ENCODE data around the gene HMGCR.

DNA sequence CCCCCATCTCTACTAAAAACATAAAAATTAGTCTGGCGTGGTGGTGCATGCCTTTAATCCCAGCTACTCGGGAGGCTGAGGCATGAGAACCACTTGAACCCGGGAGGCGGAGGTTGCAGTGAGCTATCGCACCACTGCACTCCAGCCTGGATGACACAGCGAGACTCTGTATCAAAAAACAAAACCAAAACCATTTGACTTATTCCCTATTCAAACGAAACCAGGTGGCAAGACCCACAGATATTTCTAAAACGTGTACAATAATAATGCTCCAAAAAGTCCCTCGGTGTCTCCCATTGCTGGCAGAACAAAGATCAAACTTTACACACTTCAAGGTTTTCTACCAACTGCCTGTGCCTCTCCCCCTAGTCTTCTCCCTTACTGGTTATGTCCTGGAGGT is 29.8 kb downstream of the HMGCR start:
- TF ChIP-seq, protein P1, sequence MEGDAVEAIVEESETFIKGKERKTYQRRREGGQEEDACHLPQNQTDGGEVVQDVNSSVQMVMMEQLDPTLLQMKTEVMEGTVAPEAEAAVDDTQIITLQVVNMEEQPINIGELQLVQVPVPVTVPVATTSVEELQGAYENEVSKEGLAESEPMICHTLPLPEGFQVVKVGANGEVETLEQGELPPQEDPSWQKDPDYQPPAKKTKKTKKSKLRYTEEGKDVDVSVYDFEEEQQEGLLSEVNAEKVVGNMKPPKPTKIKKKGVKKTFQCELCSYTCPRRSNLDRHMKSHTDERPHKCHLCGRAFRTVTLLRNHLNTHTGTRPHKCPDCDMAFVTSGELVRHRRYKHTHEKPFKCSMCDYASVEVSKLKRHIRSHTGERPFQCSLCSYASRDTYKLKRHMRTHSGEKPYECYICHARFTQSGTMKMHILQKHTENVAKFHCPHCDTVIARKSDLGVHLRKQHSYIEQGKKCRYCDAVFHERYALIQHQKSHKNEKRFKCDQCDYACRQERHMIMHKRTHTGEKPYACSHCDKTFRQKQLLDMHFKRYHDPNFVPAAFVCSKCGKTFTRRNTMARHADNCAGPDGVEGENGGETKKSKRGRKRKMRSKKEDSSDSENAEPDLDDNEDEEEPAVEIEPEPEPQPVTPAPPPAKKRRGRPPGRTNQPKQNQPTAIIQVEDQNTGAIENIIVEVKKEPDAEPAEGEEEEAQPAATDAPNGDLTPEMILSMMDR (conservative IDR thresholded peaks at IDR 0.05 in 1 of 2, IDR thresholded peaks at IDR 0.05 in 1 of 2; ENCODE audit: extremely low read depth in 1 of 2, insufficient read depth in 1 of 2, low read depth in 1 of 2, low read length in 2 of 2), result no peak
- TF ChIP-seq EZH2 (IDR thresholded peaks at IDR 0.05; ENCODE audit: borderline replicate concordance, low read length), result no peak

Measured in mammary epithelial cell (primary cell).